ENCODE results near the gene PRKAR1A.
"Not testable (repeated sequence)": the region's sequence is repeated elsewhere in the genome, so short reads cannot be mapped to it uniquely, and the experiment has no call there.

PRKAR1A gene

DNA sequence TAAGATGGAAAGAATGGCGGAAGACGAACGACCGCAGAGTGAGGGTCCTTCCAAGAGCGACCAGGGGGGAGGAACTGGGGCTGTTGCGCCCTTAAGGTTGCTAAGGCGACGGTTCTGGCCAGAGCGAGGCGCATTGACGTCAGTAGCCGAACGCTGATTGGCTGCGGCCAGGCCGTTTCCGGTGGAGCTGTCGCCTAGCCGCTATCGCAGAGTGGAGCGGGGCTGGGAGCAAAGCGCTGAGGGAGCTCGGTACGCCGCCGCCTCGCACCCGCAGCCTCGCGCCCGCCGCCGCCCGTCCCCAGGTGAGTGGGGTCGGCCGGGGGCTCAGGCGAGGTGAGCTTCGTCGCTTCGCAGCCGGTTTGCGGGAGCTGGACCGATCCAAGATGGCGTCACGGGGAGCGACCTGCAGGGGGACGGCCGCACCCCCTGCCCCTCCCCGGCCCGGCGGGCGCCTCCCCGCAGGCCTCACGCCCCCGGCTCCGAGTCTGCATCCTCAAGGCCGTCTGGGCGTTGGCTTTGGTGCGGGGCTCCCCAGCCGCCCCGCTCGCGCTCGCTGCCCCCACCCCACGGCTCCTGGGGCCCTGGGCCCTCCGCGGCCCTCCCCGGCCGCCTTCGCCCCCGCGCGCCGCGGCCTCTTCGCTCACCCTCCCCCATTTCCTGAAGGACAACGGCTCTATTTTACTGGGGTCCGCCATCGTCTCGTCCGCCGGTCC is at the start of gene PRKAR1A:
Gene PRKAR1A (plus strand): TSS at position 184 of the 713 bp plus-strand sequence. CDS start 2,970 bp downstream, outside the sequence.
- DNase-seq (ENCODE audit: low read depth in 2 of 3, low spot score in 1 of 3), result peak; percentile 80 to 86 (median 82)

- DNase-seq (ENCODE audit: low read depth in 2 of 3, low spot score in 1 of 3), result no peak
These were observed 48.8 kb upstream of the PRKAR1A start for GRCh38 chr17:68463211-68464019.

- DNase-seq (ENCODE audit: low read depth in 2 of 3, low spot score in 1 of 3), result no peak
These were observed 43.9 kb upstream of the PRKAR1A start for GRCh38 chr17:68468334-68468733.

GRCh38 chr17:68468788-68469187 is 43.4 kb upstream of the PRKAR1A start:
- DNase-seq (ENCODE audit: low read depth in 2 of 3, low spot score in 1 of 3), result no peak

DNA sequence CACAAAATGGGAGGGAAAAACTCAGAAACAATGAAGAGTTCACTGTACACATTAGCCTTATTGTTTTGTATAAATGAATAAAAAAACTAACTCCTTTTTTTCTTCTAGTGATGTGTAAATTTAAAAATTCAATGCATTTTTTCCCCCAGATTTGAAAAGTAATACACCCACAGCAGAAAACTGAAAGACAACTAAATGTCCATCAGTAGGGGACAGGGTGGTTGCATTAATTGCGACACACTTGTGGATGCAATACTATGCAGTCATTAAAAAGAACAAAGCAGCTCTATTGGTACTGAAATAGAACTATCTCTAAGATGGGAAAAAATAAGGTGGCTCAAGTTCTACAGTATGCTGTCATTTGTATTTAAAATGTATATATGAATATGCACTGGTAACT is 41.3 kb upstream of the PRKAR1A start:
- DNase-seq (ENCODE audit: low read depth in 2 of 3, low spot score in 1 of 3), result no peak

DNA sequence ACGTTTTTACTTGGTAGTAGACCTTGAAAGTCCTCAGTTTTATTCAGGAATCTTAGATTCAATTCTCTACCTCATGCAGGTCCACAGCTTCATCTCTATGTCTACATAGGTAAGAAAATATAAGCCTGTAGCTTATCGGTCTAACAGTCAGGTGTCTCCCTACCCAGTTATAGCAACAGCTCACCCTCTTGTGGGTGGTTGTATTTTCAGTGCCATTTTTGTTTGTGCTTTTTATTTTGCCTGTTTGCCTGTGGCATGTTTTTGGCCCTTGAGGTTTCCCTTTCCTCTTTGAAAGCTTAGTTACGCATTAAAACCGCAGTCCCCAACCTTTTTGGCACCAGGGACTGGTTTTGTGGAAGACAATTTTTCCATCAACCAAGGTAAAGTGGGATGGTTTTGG is 31.3 kb upstream of the PRKAR1A start:
- DNase-seq (ENCODE audit: low read depth in 2 of 3, low spot score in 1 of 3), result no peak

- no peak for DNase-seq (ENCODE audit: low read depth in 2 of 3, low spot score in 1 of 3)
These were observed 29.6 kb upstream of the PRKAR1A start for GRCh38 chr17:68482576-68483041.

DNA sequence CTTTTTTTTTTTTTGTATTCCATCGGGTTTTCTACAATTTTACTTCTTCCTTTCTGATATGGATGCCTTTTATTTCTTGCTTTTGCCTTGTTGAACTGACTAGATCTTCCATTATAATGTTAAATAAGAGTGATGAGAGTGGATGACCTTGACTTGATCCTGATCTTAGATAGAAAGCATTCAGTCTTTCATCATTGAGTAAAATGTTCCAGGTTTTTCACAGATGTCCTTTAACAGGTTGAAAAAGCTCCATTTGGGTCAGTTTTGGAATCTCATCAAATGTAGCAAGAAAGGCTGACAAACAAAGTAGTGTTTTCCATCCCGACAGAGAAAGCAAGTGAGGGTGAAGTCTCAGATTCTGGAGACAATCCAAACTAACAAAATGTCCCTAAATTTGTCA is 27.8 kb upstream of the PRKAR1A start:
- no peak for DNase-seq (ENCODE audit: low read depth in 2 of 3, low spot score in 1 of 3)

- no peak for DNase-seq (ENCODE audit: low read depth in 2 of 3, low spot score in 1 of 3)
These were observed 22.3 kb upstream of the PRKAR1A start for GRCh38 chr17:68489919-68490318.

DNA sequence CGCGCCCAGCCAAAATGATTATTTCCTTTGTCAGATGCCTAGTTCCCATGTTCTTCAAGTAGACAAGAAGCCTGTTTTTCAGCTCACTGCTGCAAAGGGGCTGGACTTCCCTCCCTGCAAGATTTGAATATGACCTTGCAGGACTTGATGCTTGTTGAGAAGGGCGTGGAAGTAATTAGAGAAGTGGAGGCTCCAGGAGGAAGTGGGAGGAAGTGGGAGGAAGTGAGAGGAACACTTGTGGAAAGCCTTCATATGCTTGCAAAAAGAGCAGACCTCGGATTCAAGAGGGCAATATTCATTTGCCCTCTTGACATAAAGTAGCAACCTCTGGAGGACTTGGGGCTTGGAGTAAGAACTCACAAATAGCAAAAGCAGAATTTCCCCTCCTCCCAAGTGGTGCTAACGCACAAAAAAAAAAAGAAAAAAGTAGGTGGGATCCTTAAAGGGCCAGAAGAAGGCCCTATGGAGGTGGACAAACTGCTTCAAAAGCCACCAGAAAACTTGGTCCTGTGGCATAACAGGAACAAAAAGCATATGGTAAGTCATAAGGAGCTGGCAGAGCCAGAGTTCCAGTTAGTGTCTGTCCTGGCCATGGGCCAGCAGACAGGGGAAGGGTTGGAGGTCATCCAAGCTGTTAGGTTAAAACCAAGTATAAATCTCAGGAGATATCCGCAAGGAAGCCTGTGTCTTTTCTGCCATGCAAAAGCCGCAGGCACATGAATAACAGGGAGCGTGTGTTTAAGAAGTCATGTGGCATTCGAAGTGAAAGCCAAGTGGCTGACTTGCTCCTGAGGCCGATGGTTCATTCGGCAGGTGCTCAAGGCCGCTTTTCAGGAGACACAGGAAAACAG is 20.6 kb upstream of the PRKAR1A start:
- no peak for DNase-seq (ENCODE audit: low read depth in 2 of 3, low spot score in 1 of 3)

DNA sequence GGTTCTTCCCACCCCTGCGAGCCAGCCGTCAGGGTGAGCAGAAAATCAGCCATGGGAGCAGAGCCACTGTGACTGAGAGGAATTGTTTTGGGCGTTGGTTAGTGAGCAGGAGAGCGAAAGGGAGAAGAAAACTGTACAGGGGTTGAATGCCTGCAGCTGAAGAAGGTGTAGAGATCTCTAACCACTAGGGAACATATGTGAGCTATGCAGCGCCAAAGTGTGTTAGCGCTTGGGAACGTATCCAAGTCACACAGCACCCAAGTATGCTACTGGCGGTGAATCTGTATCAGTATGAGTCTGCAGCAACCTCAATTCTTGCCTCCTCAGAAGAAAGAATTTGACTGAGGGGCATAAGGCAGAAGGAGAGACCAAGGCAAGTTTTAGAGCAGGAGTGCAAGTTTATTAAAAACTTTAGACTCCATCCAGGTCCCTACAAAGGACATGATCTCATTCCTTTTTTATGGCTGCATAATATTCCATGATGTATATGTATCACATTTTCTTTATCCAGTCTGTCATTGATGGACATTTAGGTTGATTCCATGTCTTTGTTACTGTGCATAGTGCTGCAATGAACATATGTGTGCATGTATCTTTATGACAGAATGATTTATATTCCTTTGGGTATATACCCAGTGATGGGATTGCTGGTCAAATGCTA is 19.7 kb upstream of the PRKAR1A start:
- not testable (repeated sequence) for DNase-seq (ENCODE audit: low read depth in 2 of 3, low spot score in 1 of 3)

DNA sequence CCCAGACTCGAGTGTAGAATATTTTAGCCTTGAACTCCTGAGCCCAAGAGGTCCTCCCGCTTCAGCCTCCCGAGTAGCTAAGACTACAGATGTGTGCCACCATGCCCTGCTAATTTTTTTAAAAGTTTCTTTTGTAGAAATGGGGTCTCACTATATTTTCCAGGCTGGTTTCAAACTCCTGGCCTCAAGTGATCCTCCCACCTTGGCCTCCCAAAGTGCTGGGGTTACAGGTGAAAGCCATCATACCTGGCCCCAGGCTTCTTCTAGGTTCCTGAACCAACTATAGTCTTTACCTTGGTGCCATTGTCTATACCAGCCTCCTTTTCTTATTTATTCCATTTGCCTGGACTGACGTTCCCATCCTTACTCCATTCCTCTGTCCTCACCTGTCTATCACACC is 17.1 kb upstream of the PRKAR1A start:
- no peak for DNase-seq (ENCODE audit: low read depth in 2 of 3, low spot score in 1 of 3)

GRCh38 chr17:68497885-68498319 is 14.3 kb upstream of the PRKAR1A start:
- DNase-seq (ENCODE audit: low read depth in 2 of 3, low spot score in 1 of 3), result no peak

DNA sequence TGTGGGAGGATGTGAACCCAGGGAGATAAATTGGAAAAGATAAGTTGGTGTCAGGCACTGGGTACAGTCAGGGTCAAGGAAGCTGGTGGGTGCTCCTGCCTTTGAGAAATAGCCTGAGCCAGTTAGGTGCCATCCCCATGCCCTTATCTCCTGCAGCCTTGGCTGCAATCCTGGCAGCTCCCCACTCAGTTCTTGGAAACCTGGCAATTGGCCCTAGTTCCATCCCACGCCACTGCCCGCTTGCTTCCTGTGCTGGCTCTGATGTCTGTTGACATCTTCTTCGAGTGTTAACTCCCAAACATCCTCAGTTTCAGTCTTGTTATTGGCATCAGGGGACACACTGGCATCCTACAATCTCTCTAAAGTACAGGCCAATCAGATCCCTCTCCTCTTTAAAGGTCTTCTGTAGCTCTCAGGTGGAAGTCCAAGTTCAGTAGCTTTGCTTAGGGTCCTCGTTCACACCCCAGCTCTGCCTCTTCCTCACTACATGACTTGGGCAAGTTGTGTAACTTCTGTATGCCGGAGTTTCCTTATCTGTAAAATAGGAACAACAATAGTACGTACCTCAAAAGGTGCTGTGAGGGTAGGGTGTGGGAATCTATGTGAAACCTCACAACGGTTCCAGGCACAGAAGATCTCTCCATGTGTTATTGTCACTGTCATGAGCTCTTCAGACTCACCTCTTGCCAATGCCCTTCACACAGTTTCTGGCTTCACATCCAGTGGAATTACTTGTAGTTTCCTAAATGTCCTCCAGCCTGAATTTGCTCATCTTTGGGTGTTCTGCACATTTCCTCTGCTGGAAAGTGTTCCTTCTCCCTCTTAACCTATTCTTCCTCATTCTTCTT is 13.5 kb upstream of the PRKAR1A start:
- DNase-seq (ENCODE audit: low read depth in 2 of 3, low spot score in 1 of 3), result no peak

- DNase-seq (ENCODE audit: low read depth in 2 of 3, low spot score in 1 of 3), result no peak
These were observed 12.6 kb upstream of the PRKAR1A start for GRCh38 chr17:68499587-68499986.

DNA sequence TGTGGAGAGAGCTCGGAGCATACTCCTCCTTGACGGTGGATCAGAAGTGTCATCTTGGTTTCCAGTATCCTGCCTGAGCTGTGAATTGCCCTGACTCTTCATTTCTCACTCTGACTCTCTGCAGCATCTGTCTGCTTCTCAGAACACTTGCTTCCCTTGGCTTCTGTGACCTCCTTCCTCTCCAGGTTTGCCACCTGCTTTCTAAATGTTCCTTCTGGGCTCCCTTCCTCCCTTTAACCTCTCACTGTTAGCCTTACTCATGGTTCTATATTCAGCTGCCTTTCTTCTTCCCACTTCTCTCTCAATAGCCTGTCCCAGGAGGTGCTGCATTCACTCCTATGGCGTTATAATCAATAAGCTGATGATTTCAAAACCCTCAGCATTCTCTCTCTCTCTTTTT is 11.2 kb upstream of the PRKAR1A start:
- DNase-seq (ENCODE audit: low read depth in 2 of 3, low spot score in 1 of 3), result no peak

DNA sequence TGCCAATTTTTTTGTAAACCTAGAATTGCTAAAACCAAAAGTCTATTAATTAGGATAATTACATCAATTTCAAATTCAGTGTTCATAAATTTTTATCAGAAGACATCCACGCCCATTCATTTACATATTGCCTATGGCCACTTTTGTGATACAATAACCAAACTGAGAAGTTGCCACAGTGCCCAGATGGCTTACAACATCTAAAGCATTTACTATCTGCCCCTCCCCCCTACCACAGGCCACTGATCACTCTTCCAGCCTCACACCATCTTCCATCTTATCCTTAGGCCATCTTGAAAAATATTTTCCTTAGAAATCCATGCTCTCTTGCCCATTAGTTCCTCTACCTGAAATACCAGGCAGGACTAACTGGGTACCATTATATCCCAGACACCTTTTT is 6.3 kb upstream of the PRKAR1A start:
- no peak for DNase-seq (ENCODE audit: low read depth in 2 of 3, low spot score in 1 of 3)

DNA sequence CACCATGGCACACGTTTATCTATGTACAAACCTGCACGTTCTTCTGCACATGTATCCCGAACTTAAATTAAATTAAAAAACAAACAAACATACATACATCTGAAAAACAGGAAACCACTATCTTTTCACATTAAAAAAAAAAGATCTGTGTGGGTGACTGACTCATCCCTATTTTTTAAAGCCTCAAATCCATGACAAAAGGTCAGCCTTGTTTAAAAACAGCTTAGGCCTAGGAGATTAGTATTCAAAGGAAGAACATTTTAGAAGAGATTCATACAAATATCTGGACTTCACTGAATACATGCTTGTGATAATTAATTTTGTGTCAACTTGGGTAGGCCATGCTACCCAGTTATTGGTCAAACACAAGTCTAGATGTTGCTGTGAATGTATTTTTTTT is 4.7 kb upstream of the PRKAR1A start:
- no peak for DNase-seq (ENCODE audit: low read depth in 2 of 3, low spot score in 1 of 3)

DNA sequence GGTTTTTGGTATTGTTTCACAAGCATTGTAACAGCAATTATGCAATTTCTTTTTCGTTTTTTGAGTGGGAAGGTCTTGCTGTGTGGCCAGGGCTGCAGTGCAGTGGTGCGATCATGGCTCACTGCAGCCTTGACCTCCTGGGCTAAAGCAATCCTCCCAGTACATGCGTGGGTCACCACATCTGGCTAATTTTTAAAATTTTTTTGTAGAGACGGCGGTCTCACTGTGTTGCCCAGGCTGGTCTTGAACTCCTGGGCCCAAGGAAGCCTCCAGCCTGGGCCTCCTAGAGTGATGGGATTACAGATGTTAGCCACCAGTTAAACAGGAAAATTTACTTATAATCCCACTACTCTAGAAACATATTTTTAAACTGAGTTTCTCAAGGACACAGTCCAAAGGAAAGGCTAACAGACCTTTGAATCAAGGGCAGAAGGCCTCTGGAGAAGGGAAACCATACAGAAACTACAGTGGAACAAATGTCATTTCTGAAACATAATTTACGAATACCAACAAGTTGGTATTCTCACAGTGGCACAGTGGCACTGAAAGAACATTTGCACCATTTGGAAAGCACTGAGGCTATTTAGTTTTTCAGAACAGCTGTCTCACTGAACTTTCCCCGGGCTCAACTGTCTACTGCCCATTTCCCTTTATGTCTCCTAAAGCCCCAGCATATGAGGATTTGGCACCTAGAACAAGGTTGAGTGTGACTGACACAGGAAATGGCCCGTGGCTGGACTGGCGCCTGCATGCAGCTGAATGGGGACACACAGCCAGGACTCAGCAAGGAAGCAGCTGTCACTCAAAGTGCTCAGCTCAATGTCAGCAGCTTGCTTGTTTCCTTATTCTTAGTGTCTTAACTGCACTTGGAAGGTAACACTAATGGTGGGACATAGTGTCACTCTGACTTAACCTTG is 2.8 kb upstream of the PRKAR1A start:
- DNase-seq (ENCODE audit: low read depth in 2 of 3, low spot score in 1 of 3), result no peak

Measured in stimulated activated CD4-positive, alpha-beta T cell treated with anti-CD3 and anti-CD28 coated beads, Interleukin-12 subunit alpha, Interleukin-12 subunit beta, amount 100 ng/mL, for 48 hours (primary cell).